Gastrocnemius medialis (tissue), 4 donors: ENCODE measurements around the gene BTBD16. TPM values are rescaled to one million over a fixed set of nuclear protein-coding genes. Genes with fewer than 3 reads are reported as not detected.

Experiments
- ATAC-seq, 2 donors: fragments of 150-250 bp; one replicate each; pipeline ENCODE4 v1.9.1; 2016
- DNase-seq, 2 donors: peaks; one replicate each; pipeline ENCODE4 v3.0.0-alpha.2; 2019
- H3K27ac ChIP-seq, 4 donors: fragments of 200-600 bp; sonication (generic); 1 replicate in 1 of 4; 2 replicates in 3 of 4; pipeline ENCODE4 v1.5.1; 2016 to 2018; ENCODE audit warnings: mild to moderate bottlenecking in 2 of 4, moderate library complexity in 1 of 4
- H3K27me3 ChIP-seq, 3 donors: fragments of 200-600 bp; sonication (generic) in 2 of 3; 1 replicate in 1 of 3; 2 replicates in 2 of 3; pipeline versions ENCODE4 v1.5.1 to v1.6.0; 2016 to 2019; ENCODE audit warnings: mild to moderate bottlenecking in 1 of 3, moderate library complexity in 1 of 3
- H3K36me3 ChIP-seq, 2 donors: fragments of 200-600 bp; sonication (generic) in 1 of 2; one replicate each; pipeline ENCODE4 v1.5.1; 2017 to 2018
- H3K4me1 ChIP-seq, 2 donors: fragments of 200-600 bp; sonication (generic) in 1 of 2; one replicate each; pipeline ENCODE4 v1.5.1; 2016 to 2017; ENCODE audit warnings: mild to moderate bottlenecking in 2 of 2
- H3K4me3 ChIP-seq, 4 donors: fragments of 200-600 bp; sonication (generic) in 3 of 4; 1 replicate in 1 of 4; 2 replicates in 3 of 4; pipeline ENCODE4 v1.5.1; 2016 to 2019; ENCODE audit warnings: mild to moderate bottlenecking in 2 of 4
- H3K9me3 ChIP-seq, 3 donors: fragments of 200-600 bp; sonication (generic) in 2 of 3; 1 replicate in 1 of 3; 2 replicates in 2 of 3; pipeline ENCODE4 v1.5.1; 2016 to 2019
- CTCF ChIP-seq, 5 experiments: fragments of 450-650 bp in 3 of 5; fragments of 200-600 bp in 2 of 5; sonication (generic) in 2 of 5; IDR thresholded peaks in 4 of 5; conservative IDR thresholded peaks in 1 of 5; 1 replicate in 4 of 5; 2 replicates in 1 of 5; pipeline ENCODE4 v1.5.1; 2016 to 2019; ENCODE audit warnings: antibody characterized with exemption in 5 of 5, mild to moderate bottlenecking in 3 of 5, moderate library complexity in 3 of 5
- POLR2A ChIP-seq, 2 donors: fragments of 450-650 bp; IDR thresholded peaks; one replicate each; pipeline ENCODE4 v1.6.1; 2017; ENCODE audit warnings: antibody characterized with exemption in 2 of 2, mild to moderate bottlenecking in 2 of 2, moderate library complexity in 2 of 2
- in situ Hi-C, 4 donors: fragments of 200-750 bp; cut with MboI; loops; one replicate each; pipeline versions ENCODE4 v1.15.0 to v1.8.0; 2017; ENCODE audit warnings: low sequenced_read_pairs in 4 of 4
- intact Hi-C: fragments of 100-400 bp; cut with DNase I; formaldehyde crosslinking; loops from one replicate; pipeline ENCODE4 v1.15.1; 2023; ENCODE audit warnings: low total_unique reads
- total RNA-seq, 4 donors: library from RNA; depleted of rRNA; stranded (reverse); fragments of >200 nt; gene quantifications; one replicate each; pipeline versions ENCODE4 v1.1.0 to v1.2.3, GENCODE V29; 2016

Gene BTBD16
- total RNA-seq, 4 donors from 2014 or later = 0.46 to 0.55 TPM; not detected in 2

GRCh38 chr10:122316224-122316884 lies 45.3 kb downstream of the BTBD16 start:
- H3K9me3 ChIP-seq = peaks cover 0 to 5% (median 0%) of the 10 kb centered on the region in 3 donors
- DNase-seq (no peak), ATAC-seq (no peak)
- in situ Hi-C loops (no loop called here), intact Hi-C loops (no loop called here)
- H3K4me1 ChIP-seq = no peaks in the 10 kb centered on the region
- TF ChIP-seq POLR2A (IDR thresholded peaks at IDR 0.05) (no peak), CTCF (IDR thresholded peaks at IDR 0.05 in 4 of 5, conservative IDR thresholded peaks at IDR 0.05 in 1 of 5) (no peak)
- H3K36me3 ChIP-seq = no peaks in the 10 kb centered on the region
- no peak overlapping the region for H3K4me3 ChIP-seq
- no peak overlapping the region for H3K27ac ChIP-seq
- H3K27me3 ChIP-seq = no peaks in the 10 kb centered on the region

GRCh38 chr10:122321960-122322359 lies 50.9 kb downstream of the BTBD16 start:
- Histone ChIP-seq H3K27me3 (no peaks in the 10 kb centered on the region), H3K4me3 (no peak overlapping the region), H3K36me3 (no peaks in the 10 kb centered on the region), H3K4me1 (no peaks in the 10 kb centered on the region), H3K9me3 (peaks cover 0 to 5% (median 0%) of the 10 kb centered on the region in 3 donors), H3K27ac (no peak overlapping the region)
- ATAC-seq (no peak), DNase-seq (no peak)
- TF ChIP-seq CTCF (IDR thresholded peaks at IDR 0.05 in 4 of 5, conservative IDR thresholded peaks at IDR 0.05 in 1 of 5) = no peak
- TF ChIP-seq POLR2A (IDR thresholded peaks at IDR 0.05) = no peak
- intact Hi-C loops (no loop called here), in situ Hi-C loops (no loop called here)

- Histone ChIP-seq H3K4me1 (no peaks in the 10 kb centered on the region), H3K36me3 (no peaks in the 10 kb centered on the region), H3K9me3 (peaks cover 0 to 5% (median 0%) of the 10 kb centered on the region in 3 donors), H3K27ac (no peak overlapping the region), H3K27me3 (no peaks in the 10 kb centered on the region), H3K4me3 (no peak overlapping the region)
- in situ Hi-C loops = no loop called here
- no peak for TF ChIP-seq POLR2A (IDR thresholded peaks at IDR 0.05)
- no peak for TF ChIP-seq CTCF (IDR thresholded peaks at IDR 0.05 in 4 of 5, conservative IDR thresholded peaks at IDR 0.05 in 1 of 5)
- intact Hi-C loops = no loop called here
- no peak for DNase-seq
- no peak for ATAC-seq
Observed at GRCh38 chr10:122323189-122323588, 52.1 kb downstream of the BTBD16 start.

GRCh38 chr10:122323941-122324675 lies 53.0 kb downstream of the BTBD16 start:
- H3K36me3 ChIP-seq = no peaks in the 10 kb centered on the region
- H3K27ac ChIP-seq = no peak overlapping the region
- intact Hi-C loops = no loop called here
- H3K9me3 ChIP-seq = peaks cover 0 to 5% (median 0%) of the 10 kb centered on the region in 3 donors
- DNase-seq (peak in 1 of 2 donors; percentile 30), ATAC-seq (peak; percentile 71 to 85)
- H3K4me3 ChIP-seq = no peak overlapping the region
- no peak for TF ChIP-seq CTCF (IDR thresholded peaks at IDR 0.05 in 4 of 5, conservative IDR thresholded peaks at IDR 0.05 in 1 of 5)
- no peaks in the 10 kb centered on the region for H3K27me3 ChIP-seq
- in situ Hi-C loops = no loop called here
- no peaks in the 10 kb centered on the region for H3K4me1 ChIP-seq
